IMR-90 (cell line): ENCODE measurements around the gene NCAPH2. TPM values are rescaled to one million over a fixed set of nuclear protein-coding genes. Genes with fewer than 3 reads are reported as not detected.

Experiments
- ATAC-seq: fragments of 200-7000 bp; cut with Tn5 transposase; 2 replicates; pipeline ENCODE4 v1.9.1; 2020; ENCODE audit warnings: low read depth, mild to moderate bottlenecking, moderate library complexity
- BruUV-seq: library from RNA; stranded (reverse); fragments of 400-500 nt; replicated peaks from 2 replicates; lab custom pipeline; 2021; lab: Mats Ljungman, UMichigan
- CTCF ChIA-PET: fragments of 300-600 bp; formaldehyde crosslinking; extraction: SDS; loops from one replicate; lab custom pipeline; 2021; ENCODE audit warnings: antibody characterized with exemption; lab: Yijun Ruan, JAX
- POLR2A ChIA-PET: fragments of 300-600 bp; sonication (Branson Sonifier 250); formaldehyde crosslinking; loops from one replicate; lab custom pipeline; 2022; ENCODE audit warnings: antibody characterized with exemption; ENCODE audit not compliant: unreplicated experiment; lab: Charles Lee
- DNase-seq: peaks from one replicate; pipeline ENCODE4 v3.0.0; 2013
- H2AFZ ChIP-seq: replicated peaks from 2 replicates; pipeline ENCODE3; 2013; ENCODE audit warnings: low read length, mild to moderate bottlenecking; ENCODE audit not compliant: poor library complexity
- H2AK5ac ChIP-seq: 2 replicates; pipeline ENCODE4 v1.6.1; 2013; ENCODE audit warnings: low read depth, low read length, inconsistent platforms
- H2AK9ac ChIP-seq: replicated peaks from 2 replicates; pipeline ENCODE3; 2013; ENCODE audit warnings: mild to moderate bottlenecking, low read depth, low read length, moderate library complexity; ENCODE audit not compliant: poor library complexity
- H2BK120ac ChIP-seq: 2 replicates; pipeline ENCODE4 v1.6.1; 2013; ENCODE audit warnings: low read depth, low read length, inconsistent platforms
- H2BK15ac ChIP-seq: 3 replicates; pipeline ENCODE4 v1.6.1; 2013; ENCODE audit warnings: low read depth, low read length, inconsistent platforms
- H2BK20ac ChIP-seq: 2 replicates; pipeline ENCODE4 v1.6.1; 2013; ENCODE audit warnings: low read depth, mild to moderate bottlenecking, inconsistent platforms, low read length, moderate library complexity
- H2BK5ac ChIP-seq: 2 replicates; pipeline ENCODE4 v1.6.1; 2013; ENCODE audit warnings: mild to moderate bottlenecking, low read depth, low read length, inconsistent platforms; ENCODE audit not compliant: poor library complexity, severe bottlenecking
- H3K14ac ChIP-seq: replicated peaks from 2 replicates; pipeline ENCODE4 v1.6.1; 2013; ENCODE audit warnings: low read depth, low read length, inconsistent platforms
- H3K18ac ChIP-seq: 2 replicates; pipeline ENCODE4 v1.6.1; 2013; ENCODE audit warnings: low read depth, low read length, control low read depth
- H3K23ac ChIP-seq: 2 replicates; pipeline ENCODE4 v1.6.1; 2013; ENCODE audit warnings: low read depth, low read length, inconsistent platforms
- H3K27ac ChIP-seq: 2 replicates; pipeline ENCODE4 v1.5.1; 2013; ENCODE audit warnings: mild to moderate bottlenecking, control low read depth, low read length; ENCODE audit not compliant: insufficient read depth
- H3K27me3 ChIP-seq: 2 replicates; pipeline ENCODE4 v1.6.1; 2013; ENCODE audit warnings: low read length; ENCODE audit not compliant: control insufficient read depth, insufficient read depth
- H3K36me3 ChIP-seq: 2 replicates; pipeline ENCODE4 v1.6.1; 2013; ENCODE audit warnings: low read length, mixed read lengths; ENCODE audit not compliant: control insufficient read depth, insufficient read depth
- H3K4ac ChIP-seq: 2 replicates; pipeline ENCODE4 v1.6.1; 2013; ENCODE audit warnings: low read depth, low read length, inconsistent platforms
- H3K4me1 ChIP-seq: 2 replicates; pipeline ENCODE4 v1.6.1; 2013; ENCODE audit warnings: low read length, mixed read lengths; ENCODE audit not compliant: control insufficient read depth, insufficient read depth
- H3K4me2 ChIP-seq: 2 replicates; pipeline ENCODE4 v1.6.1; 2013; ENCODE audit warnings: low read depth, mild to moderate bottlenecking, control low read depth, low read length, moderate library complexity
- H3K4me3 ChIP-seq: 2 replicates; pipeline ENCODE4 v1.5.1; 2013; ENCODE audit warnings: low read depth, mild to moderate bottlenecking, control low read depth, low read length, moderate library complexity; ENCODE audit not compliant: insufficient read depth
- H3K56ac ChIP-seq: 2 replicates; pipeline ENCODE4 v1.6.1; 2013; ENCODE audit warnings: low read length, inconsistent platforms; ENCODE audit not compliant: insufficient read depth; ENCODE audit errors: extremely low read depth
- H3K79me1 ChIP-seq, 2 experiments: 2 replicates each; pipeline ENCODE4 v1.6.1; 2013; ENCODE audit warnings: low read length in 2 of 2, inconsistent platforms in 1 of 2, low read depth in 1 of 2
- H3K9ac ChIP-seq: 2 replicates; pipeline ENCODE4 v1.6.1; 2013; ENCODE audit warnings: low read depth, low read length, control low read depth
- H3K9me1 ChIP-seq: 2 replicates; pipeline ENCODE4 v1.6.1; 2013; ENCODE audit warnings: low read length, inconsistent platforms; ENCODE audit not compliant: insufficient read depth
- H3K9me3 ChIP-seq: 2 replicates; pipeline ENCODE4 v1.6.1; 2013; ENCODE audit warnings: low read length; ENCODE audit not compliant: control insufficient read depth, insufficient read depth
- H4K20me1 ChIP-seq: 2 replicates; pipeline ENCODE4 v1.6.1; 2013; ENCODE audit warnings: low read length, inconsistent platforms; ENCODE audit not compliant: insufficient read depth
- H4K5ac ChIP-seq: 2 replicates; pipeline ENCODE4 v1.6.1; 2013; ENCODE audit warnings: mild to moderate bottlenecking, low read depth, low read length, control low read depth
- H4K8ac ChIP-seq, 2 experiments: 2 replicates each; pipeline ENCODE4 v1.6.1; 2013; ENCODE audit warnings: low read depth in 2 of 2, low read length in 2 of 2, control low read depth in 1 of 2, inconsistent platforms in 1 of 2
- H4K91ac ChIP-seq: 2 replicates; pipeline ENCODE4 v1.6.1; 2013; ENCODE audit warnings: low read depth, low read length, inconsistent platforms; ENCODE audit not compliant: insufficient read depth
- MAFK ChIP-seq: IDR thresholded peaks from 2 replicates; pipeline ENCODE4 v1.6.1; 2012; ENCODE audit warnings: low read depth, low read length, improper control_type of control experiment
- WGBS, 2 experiments: methylation state at CpG; one replicate each; pipeline versions ENCODE4 v1.1.5 to v1.1.7; 2013; ENCODE audit warnings: missing lambda C conversion rate in 2 of 2; ENCODE audit not compliant: insufficient read length in 1 of 2; ENCODE audit errors: extremely low coverage in 2 of 2; 5-methylcytosine and 5-hydroxymethylcytosine counted together
- dilution Hi-C: fragments of 300-500 bp; cut with HindIII; formaldehyde crosslinking; loops from one replicate; pipeline ENCODE4 v1.14.3; 2018; ENCODE audit warnings: low sequenced_read_pairs; ENCODE audit not compliant: unreplicated experiment
- in situ Hi-C: fragments of 300-500 bp; cut with MboI; formaldehyde crosslinking; loops from 3 replicates; pipeline ENCODE4 v1.14.3; 2019; ENCODE audit warnings: low sequenced_read_pairs, inconsistent platforms, mixed read lengths
- intact Hi-C: fragments of 100-400 bp; cut with micrococcal nuclease; formaldehyde crosslinking; loops from 2 replicates; pipeline ENCODE4 v1.10.0; 2022
- polyA plus RNA-seq, 3 experiments: library from polyadenylated mRNA; depleted of rRNA; stranded (reverse); fragments of >200 nt; gene quantifications; 2 replicates each; pipeline ENCODE4 v1.2.3, GENCODE V29; 2012; ENCODE audit warnings: low replicate concordance in 1 of 3
- total RNA-seq: library from RNA; depleted of rRNA; stranded (reverse); fragments of >200 nt; gene quantifications from 2 replicates; pipeline ENCODE4 v1.2.3, GENCODE V29; 2012

Gene NCAPH2
- total and polyA plus RNA-seq, 2 of the 4 experiments (the other 2 are of a cell fraction), result 30.2 to 38.5 TPM

- Histone ChIP-seq H3K4me2 (no peak overlapping the region), H2BK20ac (no peak overlapping the region), H3K9me3 (no peaks in the 10 kb centered on the region), H3K18ac (no peak overlapping the region), H2AK9ac (no peak overlapping the region), H2BK5ac (no peak overlapping the region), H3K36me3 (peaks cover 45% of the 10 kb centered on the region), H4K8ac (no peak overlapping the region), H2BK15ac (no peak overlapping the region), H3K79me1 (peaks cover 20 to 47% of the 10 kb centered on the region in 2 experiments), H3K14ac (no peak overlapping the region), H3K4me3 (no peak overlapping the region), H3K27ac (no peak overlapping the region), H3K4me1 (no peaks in the 10 kb centered on the region), H3K56ac (no peak overlapping the region), H2AK5ac (no peak overlapping the region), H3K9me1 (no peaks in the 10 kb centered on the region), H4K5ac (no peak overlapping the region), H3K9ac (no peak overlapping the region), H2BK120ac (no peak overlapping the region), H4K20me1 (peaks cover 11% of the 10 kb centered on the region), H4K91ac (no peak overlapping the region), H3K4ac (no peak overlapping the region), H3K23ac (no peak overlapping the region), H3K27me3 (no peaks in the 10 kb centered on the region), H2AFZ (no peak overlapping the region)
- BruUV-seq, result no TSS peak
- dilution Hi-C loops, result no loop called here
- POLR2A ChIA-PET, result no interaction called here
- ATAC-seq, result no peak
- intact Hi-C loops, result no loop called here
- no peak for DNase-seq
- no peak for TF ChIP-seq MAFK
- CTCF ChIA-PET, result no interaction called here
- 100% methylated on average over 2 of the region's 7 CpGs; no CpG with 5 or more reads in 1 of the 2 experiments for WGBS, 2 experiments
- in situ Hi-C loops, result no loop called here
These were observed 10.6 kb downstream of the NCAPH2 start for GRCh38 chr22:50518606-50519005.
